Hepatocyte (in vitro differentiated cells): ENCODE data around the gene C4orf46. TPM values are rescaled to one million over a fixed set of nuclear protein-coding genes. Genes with fewer than 3 reads are reported as not detected.
A peak's percentile ranks its signal among the peaks of the same experiment; 100 is the strongest.

Experiments
- DNase-seq: peaks from one replicate; pipeline ENCODE4 v3.0.0-alpha.2; 2016; ENCODE audit warnings: low spot score
- H2AFZ ChIP-seq: fragments of 200-600 bp; sonication (generic); 2 replicates; pipeline ENCODE4 v1.6.0; 2016; ENCODE audit warnings: antibody characterized with exemption, mild to moderate bottlenecking
- H3K27ac ChIP-seq: fragments of 200-600 bp; sonication (generic); 2 replicates; pipeline ENCODE4 v1.5.1; 2016; ENCODE audit warnings: mild to moderate bottlenecking
- H3K27me3 ChIP-seq: fragments of 200-600 bp; sonication (generic); 2 replicates; pipeline ENCODE4 v1.6.1; 2016
- H3K36me3 ChIP-seq: fragments of 200-600 bp; sonication (generic); replicated peaks from 2 replicates; pipeline ENCODE4 v1.5.1; 2016; ENCODE audit warnings: low read depth; ENCODE audit not compliant: insufficient read depth
- H3K4me1 ChIP-seq: fragments of 200-600 bp; sonication (generic); 2 replicates; pipeline ENCODE4 v1.5.1; 2016; ENCODE audit warnings: mild to moderate bottlenecking, moderate library complexity; ENCODE audit not compliant: insufficient read depth
- H3K4me2 ChIP-seq: fragments of 200-600 bp; sonication (generic); 2 replicates; pipeline ENCODE4 v1.6.0; 2016
- H3K4me3 ChIP-seq: fragments of 200-600 bp; sonication (generic); 2 replicates; pipeline ENCODE4 v1.5.1; 2016; ENCODE audit warnings: mild to moderate bottlenecking
- H3K79me2 ChIP-seq: fragments of 200-600 bp; sonication (generic); 2 replicates; pipeline ENCODE4 v1.6.0; 2017; ENCODE audit warnings: mild to moderate bottlenecking
- H3K9me2 ChIP-seq: fragments of 200-600 bp; sonication (generic); replicated peaks from 2 replicates; pipeline ENCODE4 v1.6.0; 2017; ENCODE audit warnings: mild to moderate bottlenecking; ENCODE audit not compliant: insufficient read depth
- H3K9me3 ChIP-seq: fragments of 200-600 bp; sonication (generic); 2 replicates; pipeline ENCODE4 v1.5.1; 2016; ENCODE audit warnings: low read depth, mild to moderate bottlenecking
- H4K20me1 ChIP-seq: fragments of 200-600 bp; sonication (generic); 2 replicates; pipeline ENCODE4 v1.6.0; 2016; ENCODE audit warnings: mild to moderate bottlenecking; ENCODE audit not compliant: insufficient read depth, poor library complexity, severe bottlenecking
- CTCF ChIP-seq: fragments of 200-600 bp; sonication (generic); IDR thresholded peaks from 2 replicates; pipeline ENCODE4 v1.5.1; 2016; ENCODE audit warnings: antibody characterized with exemption, mild to moderate bottlenecking; ENCODE audit not compliant: poor library complexity
- EZH2 ChIP-seq: fragments of 200-600 bp; sonication (generic); IDR thresholded peaks from 2 replicates; pipeline ENCODE4 v1.6.1; 2016; ENCODE audit warnings: antibody characterized with exemption, mild to moderate bottlenecking, borderline replicate concordance
- EZH2phosphoT487 ChIP-seq: fragments of 200-600 bp; sonication (generic); IDR thresholded peaks from one replicate; pipeline ENCODE4 v1.6.1; 2018; ENCODE audit warnings: antibody characterized with exemption, mild to moderate bottlenecking, low read depth, moderate library complexity; ENCODE audit not compliant: unreplicated experiment, severe bottlenecking
- WGBS: methylation state at CpG from one replicate; pipeline ENCODE4 v1.1.6; 2016; ENCODE audit warnings: low lambda C conversion rate; ENCODE audit errors: missing lambda C conversion rate; 5-methylcytosine and 5-hydroxymethylcytosine counted together
- polyA plus RNA-seq: library from polyadenylated mRNA; unstranded; fragments of >200 nt; fragmentation: Nextera tagmentation; extraction: Ambion mirVana; gene quantifications from 2 replicates; pipeline ENCODE4 v1.2.1, GENCODE V29; 2016
- total RNA-seq: library from RNA; depleted of rRNA; stranded (reverse); fragments of >200 nt; gene quantifications from 2 replicates; pipeline ENCODE4 v1.2.3, GENCODE V29; 2014

The C4orf46 gene
- total and polyA plus RNA-seq, 2 experiments from 2014 or later, result 9.5 to 18.3 TPM

DNA sequence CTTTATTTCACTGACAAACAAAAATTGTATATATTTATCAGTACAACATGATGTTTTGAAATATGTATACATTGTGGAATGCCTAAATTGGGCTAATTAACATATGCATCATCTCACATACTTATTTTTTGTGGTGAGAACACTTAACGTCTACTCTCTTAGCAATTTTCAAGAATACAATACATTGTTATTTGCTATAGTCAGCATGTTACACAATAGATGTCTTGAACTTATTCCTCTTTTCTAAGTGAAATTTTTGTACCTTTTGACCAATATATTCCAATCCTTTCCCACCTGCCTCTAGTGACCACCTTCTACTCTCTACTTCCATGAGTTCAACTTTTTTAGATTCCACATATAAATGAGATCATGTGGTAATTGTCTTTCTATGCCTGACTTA is 35.1 kb downstream of the C4orf46 start:
- Histone ChIP-seq H3K9me2 (no peaks in the 10 kb centered on the region), H3K4me1 (no peaks in the 10 kb centered on the region), H4K20me1 (no peaks in the 10 kb centered on the region), H3K9me3 (no peaks in the 10 kb centered on the region), H3K4me2 (no peak overlapping the region), H3K27me3 (no peaks in the 10 kb centered on the region), H3K27ac (no peak overlapping the region), H3K36me3 (no peaks in the 10 kb centered on the region), H2AFZ (no peak overlapping the region), H3K4me3 (no peak overlapping the region), H3K79me2 (no peaks in the 10 kb centered on the region)
- no peak for DNase-seq
- no peak for TF ChIP-seq EZH2phosphoT487
- 94% methylated on average over 1 of the region's 1 CpG for WGBS

DNA sequence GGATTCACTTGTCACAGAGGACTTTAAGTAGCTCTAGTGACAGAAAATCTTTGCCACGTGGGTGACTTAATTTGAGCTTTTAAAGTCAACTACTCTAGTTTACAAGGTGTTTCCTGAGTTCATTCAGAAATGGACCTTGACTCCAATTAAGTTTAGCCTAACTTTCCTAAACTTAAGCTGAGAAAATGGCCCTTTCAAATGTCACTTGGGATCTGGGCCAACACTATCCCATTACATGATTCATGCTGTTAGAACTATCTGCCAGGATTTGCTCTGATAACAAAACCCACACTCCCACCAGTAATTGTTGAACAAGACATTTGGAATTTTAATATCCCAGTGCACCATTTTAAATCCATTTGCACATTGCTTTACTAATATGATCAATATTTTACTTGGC is 40.8 kb downstream of the C4orf46 start:
- no peak for TF ChIP-seq EZH2
- TF ChIP-seq EZH2phosphoT487, result no peak
- TF ChIP-seq CTCF, result no peak
- Histone ChIP-seq H3K4me3 (no peak overlapping the region), H3K9me2 (no peaks in the 10 kb centered on the region), H3K4me1 (no peaks in the 10 kb centered on the region), H3K27ac (no peak overlapping the region), H3K4me2 (no peak overlapping the region), H3K36me3 (no peaks in the 10 kb centered on the region), H3K79me2 (no peaks in the 10 kb centered on the region), H2AFZ (no peak overlapping the region), H4K20me1 (no peaks in the 10 kb centered on the region), H3K9me3 (no peaks in the 10 kb centered on the region), H3K27me3 (peaks cover 4% of the 10 kb centered on the region)
- DNase-seq, result peak; percentile 4
- WGBS, result 12% methylated on average over 1 of the region's 1 CpG

DNA sequence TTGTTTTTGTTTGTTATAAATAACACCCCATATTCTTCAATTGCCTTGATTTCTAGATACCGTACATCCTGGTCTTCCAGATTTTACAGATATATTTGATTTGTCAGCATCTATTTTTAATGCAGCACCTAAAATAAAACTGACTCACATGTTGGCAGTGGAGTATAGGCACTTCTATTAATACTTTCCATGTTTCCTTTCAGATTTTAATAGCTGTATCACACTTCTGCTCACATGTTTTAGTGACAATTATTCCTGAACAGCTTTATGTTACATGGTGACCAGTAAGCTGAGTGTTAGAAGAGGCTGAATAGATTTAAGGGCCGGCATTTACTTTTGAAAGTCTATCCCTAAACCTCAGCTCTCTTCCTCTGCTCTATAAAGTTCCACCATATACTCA is 46.1 kb downstream of the C4orf46 start:
- Histone ChIP-seq H3K79me2 (no peaks in the 10 kb centered on the region), H3K9me2 (no peaks in the 10 kb centered on the region), H3K27ac (no peak overlapping the region), H3K4me1 (no peaks in the 10 kb centered on the region), H3K9me3 (no peaks in the 10 kb centered on the region), H2AFZ (no peak overlapping the region), H3K36me3 (no peaks in the 10 kb centered on the region), H4K20me1 (no peaks in the 10 kb centered on the region), H3K4me2 (no peak overlapping the region), H3K27me3 (peaks cover 4% of the 10 kb centered on the region), H3K4me3 (no peak overlapping the region)
- DNase-seq, result no peak
- 85% methylated on average over 2 of the region's 2 CpGs for WGBS
- no peak for TF ChIP-seq EZH2phosphoT487
- TF ChIP-seq EZH2, result no peak
- TF ChIP-seq CTCF, result no peak

DNA sequence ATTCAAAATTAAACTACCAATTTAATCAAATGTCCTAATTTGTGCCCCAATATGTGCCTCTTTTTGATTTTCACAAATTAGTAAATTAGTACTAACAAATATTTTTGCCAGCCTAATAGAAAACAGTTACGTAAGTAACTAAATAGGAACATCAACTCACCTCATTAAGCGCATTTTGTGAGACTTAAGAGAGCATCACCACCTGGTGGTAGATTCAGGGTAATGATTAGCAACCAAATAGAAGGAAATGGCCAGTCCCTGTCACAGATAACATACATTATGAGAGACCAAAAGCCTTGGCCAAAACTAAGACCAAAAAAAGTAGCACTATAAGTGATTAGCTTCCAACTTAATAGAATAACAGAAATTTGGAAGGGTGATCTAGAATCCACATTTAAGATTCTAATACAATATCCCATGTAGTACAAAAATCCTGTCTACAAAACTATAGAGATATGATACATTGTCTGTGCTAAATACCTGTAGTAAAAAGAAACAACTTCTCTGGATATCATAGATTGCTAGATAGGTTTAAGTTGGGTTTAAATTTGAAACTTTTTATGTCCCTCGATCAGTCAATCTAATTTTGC is 46.7 kb downstream of the C4orf46 start:
- H2AFZ ChIP-seq, result no peak overlapping the region
- WGBS, result 27% methylated on average over 3 of the region's 3 CpGs
- H3K4me2 ChIP-seq, result no peak overlapping the region
- peak; percentile 60 for DNase-seq
- H3K9me3 ChIP-seq, result no peaks in the 10 kb centered on the region
- no peaks in the 10 kb centered on the region for H3K4me1 ChIP-seq
- no peaks in the 10 kb centered on the region for H3K9me2 ChIP-seq
- H3K27me3 ChIP-seq, result peaks cover 4% of the 10 kb centered on the region
- no peak overlapping the region for H3K4me3 ChIP-seq
- H3K27ac ChIP-seq, result no peak overlapping the region
- TF ChIP-seq EZH2 (no peak), CTCF (peak; percentile 75)
- no peaks in the 10 kb centered on the region for H4K20me1 ChIP-seq
- H3K36me3 ChIP-seq, result no peaks in the 10 kb centered on the region
- H3K79me2 ChIP-seq, result no peaks in the 10 kb centered on the region
